Measurements from ENCODE around the gene TEAD4.

DNA sequence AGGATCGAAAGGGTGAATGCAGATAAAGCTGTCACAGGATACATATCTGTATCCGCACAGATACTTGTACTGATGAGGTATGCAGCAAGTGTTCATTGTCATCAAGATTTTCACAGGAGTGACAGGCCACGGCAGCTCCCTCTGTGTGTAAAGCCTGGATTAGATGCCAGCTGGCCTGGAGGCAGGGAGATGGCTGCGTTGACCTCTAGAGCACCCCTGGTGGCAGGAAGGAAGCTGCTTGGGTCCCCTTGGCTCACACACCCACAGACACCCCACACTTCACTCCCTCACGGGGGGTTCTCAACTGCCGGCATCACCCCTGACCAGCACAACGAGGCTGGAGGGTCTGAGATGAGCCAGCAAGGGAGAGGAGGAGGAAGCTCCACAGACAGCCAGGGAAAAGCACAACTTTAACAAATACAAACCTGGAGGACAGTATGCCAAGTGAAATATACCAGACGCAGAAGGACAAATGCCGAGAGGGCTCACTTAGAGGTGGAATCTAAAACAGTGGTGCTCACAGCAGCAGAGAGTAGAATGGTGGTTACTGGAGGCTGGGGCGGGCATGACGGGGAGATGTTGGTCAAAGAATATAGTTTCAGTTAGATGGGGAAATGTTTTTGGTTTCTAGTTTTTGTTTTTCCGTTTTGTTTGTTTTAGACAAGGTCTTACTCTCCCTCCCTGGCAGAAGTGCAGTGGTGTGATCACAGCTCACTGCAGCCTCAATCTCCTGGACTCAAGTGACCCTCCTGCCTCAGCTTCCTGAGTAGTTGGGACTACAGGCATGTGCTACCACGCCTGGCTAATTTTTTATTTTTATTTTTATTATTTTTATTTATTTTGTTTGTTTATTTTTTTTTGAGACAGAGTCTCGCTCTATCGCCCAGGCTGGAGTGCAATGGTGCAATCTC lies 45.7 kb downstream of the TEAD4 start:
- peak in 2 of 6 experiments; percentile 12 to 26 for TF ChIP-seq CTCF (IDR thresholded peaks at IDR 0.05)
- TF ChIP-seq POLR2A (IDR thresholded peaks at IDR 0.05) = no peak

Measured in thyroid gland (tissue), 4 donors.